Esophagus squamous epithelium (tissue), 5 donors: Measurements from ENCODE around the gene SPACA9. TPM values are rescaled to one million over a fixed set of nuclear protein-coding genes. Genes with fewer than 3 reads are reported as not detected.

Experiments
- DNase-seq: peaks from one replicate; lab custom pipeline; 2025; lab: John Stamatoyannopoulos, UW
- H3K27ac ChIP-seq, 4 donors: fragments of 200-600 bp; sonication (generic); one replicate each; pipeline ENCODE4 v1.5.1; 2016 to 2019; ENCODE audit warnings: mild to moderate bottlenecking in 1 of 4
- H3K27me3 ChIP-seq, 4 donors: fragments of 200-600 bp; sonication (generic); 1 replicate in 3 of 4; 2 replicates in 1 of 4; pipeline versions ENCODE4 v1.5.1 to v1.6.0; 2017 to 2021; ENCODE audit warnings: antibody characterized with exemption in 1 of 4
- H3K36me3 ChIP-seq, 3 donors: fragments of 200-600 bp; sonication (generic); one replicate each; pipeline ENCODE4 v1.5.1; 2016 to 2019
- H3K4me1 ChIP-seq, 3 donors: fragments of 200-600 bp; sonication (generic); one replicate each; pipeline ENCODE4 v1.5.1; 2017 to 2019
- H3K4me3 ChIP-seq, 4 donors: fragments of 200-600 bp; sonication (generic); 1 replicate in 3 of 4; 2 replicates in 1 of 4; pipeline ENCODE4 v1.5.1; 2016 to 2019; ENCODE audit warnings: mild to moderate bottlenecking in 2 of 4, moderate library complexity in 1 of 4
- H3K9me3 ChIP-seq, 3 donors: fragments of 200-600 bp; sonication (generic); one replicate each; pipeline ENCODE4 v1.5.1; 2016 to 2019
- POLR2A ChIP-seq, 4 donors: fragments of 450-650 bp; IDR thresholded peaks; one replicate each; pipeline ENCODE4 v1.6.1; 2017; ENCODE audit warnings: antibody characterized with exemption in 4 of 4, mild to moderate bottlenecking in 4 of 4, moderate library complexity in 3 of 4
- WGBS, 2 donors: methylation state at CpG; one replicate each; pipeline ENCODE4 v1.1.5; 2018; 5-methylcytosine and 5-hydroxymethylcytosine counted together
- intact Hi-C: fragments of 100-400 bp; cut with DNase I; formaldehyde crosslinking; loops from one replicate; pipeline ENCODE4 v1.15.0; 2022
- total RNA-seq, 4 donors: library from RNA; depleted of rRNA; stranded (reverse); fragments of >200 nt; gene quantifications; one replicate each; pipeline ENCODE4 v1.1.0, GENCODE V29; 2016
- TF ChIP-seq, protein P1 (sequence below), 6 experiments: fragments of 450-650 bp in 4 of 6; fragments of 200-600 bp in 2 of 6; sonication (generic) in 2 of 6; IDR thresholded peaks; one replicate each; pipeline ENCODE4 v1.5.1; 2016 to 2019; ENCODE audit warnings: antibody characterized with exemption in 6 of 6, mild to moderate bottlenecking in 4 of 6, moderate library complexity in 4 of 6
- donor health status: DM: yes; HTN: yes; CAD: no.

Gene SPACA9
- total RNA-seq, 4 donors from 2014 or later: 2.0 to 6.2 (median 3.9) TPM

DNA sequence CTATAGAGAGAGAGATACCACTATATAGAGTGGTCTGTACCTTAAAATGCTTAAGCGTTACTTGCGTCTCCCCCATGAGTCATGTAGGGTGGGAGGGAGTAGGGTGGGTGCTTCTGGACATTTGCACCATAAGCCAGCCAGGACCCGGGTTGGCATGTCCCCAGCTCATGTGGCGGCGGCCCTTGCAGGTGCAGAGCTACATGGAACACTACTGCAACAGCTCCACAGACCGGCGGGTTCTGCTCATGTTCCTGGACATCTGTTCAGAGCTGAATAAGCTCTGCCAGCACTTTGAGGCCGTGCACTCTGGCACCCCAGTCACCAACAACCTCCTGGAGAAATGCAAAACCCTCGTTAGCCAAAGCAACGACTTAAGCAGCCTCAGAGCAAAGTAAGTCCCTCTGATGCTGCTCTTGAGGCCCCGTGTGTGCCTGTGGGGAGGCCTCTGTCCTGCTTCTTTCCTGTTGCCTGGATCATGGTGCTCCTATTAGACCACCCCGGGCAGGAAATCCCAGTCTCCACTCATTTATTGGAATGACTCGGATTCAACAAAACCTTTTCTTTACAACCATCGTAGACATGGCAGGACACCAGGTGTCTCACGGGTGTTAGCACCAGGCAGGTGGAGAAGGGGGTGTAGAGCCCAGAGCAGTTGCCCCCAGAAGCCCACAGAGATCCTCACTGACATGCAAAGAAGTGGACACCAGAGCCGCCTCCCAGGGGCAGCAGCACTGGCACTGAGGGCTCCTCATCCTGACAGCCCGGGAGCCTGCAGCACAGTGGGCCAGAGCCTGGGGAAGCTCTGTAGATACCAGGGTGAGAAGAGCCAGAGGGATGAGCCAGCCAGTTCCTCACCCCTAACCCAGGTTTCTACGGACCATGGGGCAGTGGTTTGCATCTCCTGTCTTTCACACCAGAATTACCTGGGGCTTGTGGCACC, 8.8 kb downstream of the SPACA9 start:
- 78 to 90% methylated on average over 6 to 9 of the region's 18 CpGs for WGBS, 2 donors
- Histone ChIP-seq H3K27me3 (no peaks in the 10 kb centered on the region), H3K4me1 (no peaks in the 10 kb centered on the region), H3K9me3 (no peaks in the 10 kb centered on the region), H3K36me3 (peaks cover 0 to 73% (median 3%) of the 10 kb centered on the region in 3 donors), H3K4me3 (no peak overlapping the region), H3K27ac (no peak overlapping the region)
- intact Hi-C loops: no loop called here
- no peak for DNase-seq
- no peak for TF ChIP-seq POLR2A (IDR thresholded peaks at IDR 0.05)
- TF ChIP-seq, protein P1, sequence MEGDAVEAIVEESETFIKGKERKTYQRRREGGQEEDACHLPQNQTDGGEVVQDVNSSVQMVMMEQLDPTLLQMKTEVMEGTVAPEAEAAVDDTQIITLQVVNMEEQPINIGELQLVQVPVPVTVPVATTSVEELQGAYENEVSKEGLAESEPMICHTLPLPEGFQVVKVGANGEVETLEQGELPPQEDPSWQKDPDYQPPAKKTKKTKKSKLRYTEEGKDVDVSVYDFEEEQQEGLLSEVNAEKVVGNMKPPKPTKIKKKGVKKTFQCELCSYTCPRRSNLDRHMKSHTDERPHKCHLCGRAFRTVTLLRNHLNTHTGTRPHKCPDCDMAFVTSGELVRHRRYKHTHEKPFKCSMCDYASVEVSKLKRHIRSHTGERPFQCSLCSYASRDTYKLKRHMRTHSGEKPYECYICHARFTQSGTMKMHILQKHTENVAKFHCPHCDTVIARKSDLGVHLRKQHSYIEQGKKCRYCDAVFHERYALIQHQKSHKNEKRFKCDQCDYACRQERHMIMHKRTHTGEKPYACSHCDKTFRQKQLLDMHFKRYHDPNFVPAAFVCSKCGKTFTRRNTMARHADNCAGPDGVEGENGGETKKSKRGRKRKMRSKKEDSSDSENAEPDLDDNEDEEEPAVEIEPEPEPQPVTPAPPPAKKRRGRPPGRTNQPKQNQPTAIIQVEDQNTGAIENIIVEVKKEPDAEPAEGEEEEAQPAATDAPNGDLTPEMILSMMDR (IDR thresholded peaks at IDR 0.05): no peak

DNA sequence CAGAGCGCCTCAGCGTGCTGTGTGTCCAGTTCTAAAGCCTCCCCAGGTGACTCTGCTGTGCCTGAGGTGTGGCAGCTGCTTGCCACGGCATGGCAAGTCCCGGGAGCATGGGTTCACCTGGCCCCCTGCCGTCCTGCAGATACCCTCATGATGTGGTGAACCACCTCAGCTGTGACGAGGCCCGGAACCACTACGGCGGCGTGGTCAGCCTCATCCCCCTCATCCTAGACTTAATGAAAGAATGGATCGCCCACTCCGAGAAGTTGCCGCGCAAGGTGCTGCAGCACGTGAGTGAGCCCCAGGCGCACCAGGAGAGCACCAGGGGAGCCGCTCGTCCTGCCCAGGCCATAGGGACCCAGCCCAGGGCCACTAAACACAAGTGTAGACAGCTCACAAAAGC, 9.5 kb downstream of the SPACA9 start:
- no peak for DNase-seq
- intact Hi-C loops: no loop called here
- WGBS, 2 donors: 70 to 98% methylated on average over 2 to 10 of the region's 18 CpGs
- Histone ChIP-seq H3K4me3 (no peak overlapping the region), H3K27me3 (no peaks in the 10 kb centered on the region), H3K27ac (no peak overlapping the region), H3K36me3 (peaks cover 0 to 80% (median 9%) of the 10 kb centered on the region in 3 donors), H3K9me3 (no peaks in the 10 kb centered on the region), H3K4me1 (no peaks in the 10 kb centered on the region)
- no peak for TF ChIP-seq POLR2A (IDR thresholded peaks at IDR 0.05)
- TF ChIP-seq, protein P1 (IDR thresholded peaks at IDR 0.05): no peak

DNA sequence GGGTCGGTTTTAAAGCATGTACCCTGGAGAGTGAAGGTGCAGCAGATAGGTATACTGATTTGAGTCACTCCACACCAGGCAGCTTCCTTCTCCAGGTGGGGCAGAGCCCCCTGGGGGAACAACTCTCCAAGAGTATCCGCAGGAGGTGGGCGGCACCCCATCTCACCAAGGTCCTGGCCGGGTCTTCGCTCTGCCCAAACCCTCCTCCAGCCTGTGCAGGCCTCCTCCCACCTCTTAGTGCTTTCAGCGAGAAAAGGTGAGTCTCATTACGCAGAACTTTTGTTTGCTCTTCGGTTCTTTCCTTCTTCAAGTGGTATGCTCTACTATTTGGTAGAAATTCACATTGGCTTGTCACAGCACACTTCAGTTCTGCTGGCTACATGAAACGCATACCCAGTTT, 13.7 kb downstream of the SPACA9 start:
- Histone ChIP-seq H3K4me1 (peaks cover 0 to 41% (median 8%) of the 10 kb centered on the region in 3 donors), H3K4me3 (no peak overlapping the region), H3K9me3 (no peaks in the 10 kb centered on the region), H3K27me3 (no peaks in the 10 kb centered on the region), H3K27ac (no peak overlapping the region), H3K36me3 (peaks cover 0 to 75% (median 18%) of the 10 kb centered on the region in 3 donors)
- no peak for TF ChIP-seq POLR2A (IDR thresholded peaks at IDR 0.05)
- TF ChIP-seq, protein P1 (IDR thresholded peaks at IDR 0.05): no peak
- 79 to 84% methylated on average over 9 of the region's 9 CpGs for WGBS, 2 donors
- DNase-seq: no peak
- intact Hi-C loops: no loop called here

DNA sequence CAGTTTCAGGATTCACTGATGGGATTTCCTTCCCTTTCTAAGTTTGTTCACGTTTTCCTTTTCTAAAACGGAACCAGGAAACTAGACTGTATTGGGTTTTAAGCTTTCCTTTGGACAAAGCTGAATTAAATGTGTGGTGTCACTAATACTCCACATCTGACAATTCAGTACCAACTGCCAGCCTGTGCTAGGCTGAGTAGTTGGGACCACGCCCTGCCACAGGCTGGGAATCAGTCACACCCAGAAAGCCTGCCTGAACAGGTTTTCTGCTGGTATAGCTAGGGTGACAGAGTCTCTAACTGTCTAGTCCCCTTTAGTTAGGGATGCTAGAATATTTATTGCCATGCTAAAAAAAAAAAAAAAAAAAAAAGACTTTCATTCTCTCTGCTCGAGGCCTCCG, 15.6 kb downstream of the SPACA9 start:
- Histone ChIP-seq H3K4me1 (peaks cover 0 to 41% (median 8%) of the 10 kb centered on the region in 3 donors), H3K36me3 (peaks cover 0 to 84% (median 23%) of the 10 kb centered on the region in 3 donors), H3K27ac (peak overlapping the region in 3 of 4 donors; percentile 74 to 89 (median 80)), H3K4me3 (no peak overlapping the region), H3K27me3 (no peaks in the 10 kb centered on the region), H3K9me3 (no peaks in the 10 kb centered on the region)
- TF ChIP-seq, protein P1 (IDR thresholded peaks at IDR 0.05): no peak
- no peak for TF ChIP-seq POLR2A (IDR thresholded peaks at IDR 0.05)
- intact Hi-C loops: no loop called here
- DNase-seq: no peak
- 37 to 39% methylated on average over 5 of the region's 5 CpGs for WGBS, 2 donors
